H9 (cell line): ENCODE measurements around the gene TPPP2. TPM values are rescaled to one million over a fixed set of nuclear protein-coding genes. Genes with fewer than 3 reads are reported as not detected.

Source experiments
- DNase-seq: peaks from one replicate; pipeline ENCODE4 v3.0.0-alpha.2; 2017
- H2AFZ ChIP-seq: one replicate; pipeline ENCODE4 v1.6.1; 2013; ENCODE audit warnings: mild to moderate bottlenecking, low read length, control low read depth, moderate library complexity
- H2AK5ac ChIP-seq: 2 replicates; pipeline ENCODE4 v1.6.1; 2013; ENCODE audit warnings: low read length, control low read depth, mixed read lengths; ENCODE audit not compliant: insufficient read length
- H2BK120ac ChIP-seq: one replicate; pipeline ENCODE4 v1.6.1; 2013; ENCODE audit warnings: low read depth, mild to moderate bottlenecking, low read length, control low read depth, inconsistent platforms; ENCODE audit not compliant: poor library complexity, severe bottlenecking
- H2BK12ac ChIP-seq: 2 replicates; pipeline ENCODE4 v1.6.1; 2013; ENCODE audit warnings: low read length, control low read depth, mixed read lengths, low read depth; ENCODE audit not compliant: insufficient read length
- H2BK15ac ChIP-seq: 2 replicates; pipeline ENCODE4 v1.6.1; 2013; ENCODE audit warnings: low read depth, low read length, control low read depth
- H2BK20ac ChIP-seq: one replicate; pipeline ENCODE4 v1.6.1; 2013; ENCODE audit warnings: low read depth, mild to moderate bottlenecking, low read length, control low read depth, inconsistent platforms; ENCODE audit not compliant: poor library complexity, severe bottlenecking
- H2BK5ac ChIP-seq: 2 replicates; pipeline ENCODE4 v1.6.1; 2013; ENCODE audit warnings: low read length, control low read depth, mixed read lengths; ENCODE audit not compliant: insufficient read length
- H3K14ac ChIP-seq: 2 replicates; pipeline ENCODE4 v1.6.1; 2013; ENCODE audit warnings: low read length, control low read depth; ENCODE audit not compliant: insufficient read depth
- H3K18ac ChIP-seq: 2 replicates; pipeline ENCODE4 v1.6.1; 2013; ENCODE audit warnings: low read depth, mild to moderate bottlenecking, mixed read lengths, low read length, control low read depth; ENCODE audit not compliant: insufficient read length
- H3K23ac ChIP-seq: 2 replicates; pipeline ENCODE4 v1.6.1; 2013; ENCODE audit warnings: low read length, control low read depth, mixed read lengths, low read depth; ENCODE audit not compliant: insufficient read length
- H3K23me2 ChIP-seq: 2 replicates; pipeline ENCODE4 v1.6.1; 2013; ENCODE audit warnings: low read depth, mild to moderate bottlenecking, mixed read lengths, low read length, control low read depth; ENCODE audit not compliant: insufficient read length, poor library complexity, severe bottlenecking
- H3K27ac ChIP-seq: 2 replicates; pipeline ENCODE4 v1.5.1; 2013; ENCODE audit warnings: low read length, control low read depth, mixed read lengths, low read depth; ENCODE audit not compliant: insufficient read length
- H3K27me3 ChIP-seq: 2 replicates; pipeline ENCODE4 v1.6.1; 2013; ENCODE audit warnings: low read length, control low read depth, inconsistent platforms; ENCODE audit not compliant: insufficient read depth
- H3K4ac ChIP-seq: 2 replicates; pipeline ENCODE4 v1.6.1; 2013; ENCODE audit warnings: low read depth, mild to moderate bottlenecking, control low read depth, inconsistent platforms, low read length, moderate library complexity
- H3K4me1 ChIP-seq: 2 replicates; pipeline ENCODE4 v1.6.1; 2013; ENCODE audit warnings: low read length, control low read depth, inconsistent platforms; ENCODE audit not compliant: insufficient read depth
- H3K4me2 ChIP-seq: 2 replicates; pipeline ENCODE4 v1.6.1; 2013; ENCODE audit warnings: low read length, control low read depth, mixed read lengths; ENCODE audit not compliant: insufficient read length, insufficient read depth
- H3K56ac ChIP-seq: 2 replicates; pipeline ENCODE4 v1.6.1; 2013; ENCODE audit warnings: low read depth, mild to moderate bottlenecking, mixed read lengths, low read length, control low read depth; ENCODE audit not compliant: insufficient read length
- H3K79me1 ChIP-seq: 2 replicates; pipeline ENCODE4 v1.6.1; 2013; ENCODE audit warnings: low read depth, mild to moderate bottlenecking, moderate library complexity, low read length, control low read depth, inconsistent platforms; ENCODE audit not compliant: insufficient read depth, poor library complexity, severe bottlenecking
- H3K79me2 ChIP-seq: 2 replicates; pipeline ENCODE4 v1.6.1; 2013; ENCODE audit warnings: low read length, control low read depth, inconsistent platforms; ENCODE audit not compliant: insufficient read depth
- H3K9ac ChIP-seq: 2 replicates; pipeline ENCODE4 v1.6.1; 2013; ENCODE audit warnings: low read length, control low read depth, mixed read lengths; ENCODE audit not compliant: insufficient read length; ENCODE audit errors: extremely low read depth
- H3K9me3 ChIP-seq: one replicate; pipeline ENCODE4 v1.6.1; 2013; ENCODE audit warnings: low read depth, low read length, inconsistent platforms; ENCODE audit not compliant: control insufficient read depth
- H3T11ph ChIP-seq: one replicate; pipeline ENCODE4 v1.6.1; 2013; ENCODE audit warnings: mild to moderate bottlenecking, low read length, control low read depth, inconsistent platforms
- H4K20me1 ChIP-seq: one replicate; pipeline ENCODE4 v1.6.1; 2013; ENCODE audit not compliant: control insufficient read depth, insufficient read length, insufficient read depth
- H4K5ac ChIP-seq: 2 replicates; pipeline ENCODE4 v1.6.1; 2013; ENCODE audit warnings: low read depth, mild to moderate bottlenecking, mixed read lengths, low read length, control low read depth; ENCODE audit not compliant: insufficient read length
- H4K8ac ChIP-seq: replicated peaks from 2 replicates; pipeline ENCODE4 v1.6.1; 2013; ENCODE audit warnings: low read length, control low read depth, mixed read lengths, low read depth; ENCODE audit not compliant: insufficient read length
- H4K91ac ChIP-seq: 2 replicates; pipeline ENCODE4 v1.6.1; 2013; ENCODE audit warnings: low read depth, mild to moderate bottlenecking, moderate library complexity, mixed read lengths, low read length, control low read depth; ENCODE audit not compliant: insufficient read length
- H3K27ac Mint-ChIP-seq, 3 experiments: 2 replicates in 2 of 3; 3 replicates in 1 of 3; pipeline ENCODE4 v1.8.0; 2020 to 2021; ENCODE audit warnings: mixed read lengths in 3 of 3, mild to moderate bottlenecking in 1 of 3, moderate library complexity in 1 of 3
- H3K27me3 Mint-ChIP-seq: 2 replicates; pipeline ENCODE4 v1.8.0; 2021; ENCODE audit warnings: low read depth, mild to moderate bottlenecking, moderate library complexity, mixed read lengths
- H3K36me3 Mint-ChIP-seq, 3 experiments: 2 replicates in 2 of 3; 3 replicates in 1 of 3; pipeline ENCODE4 v1.8.0; 2020 to 2021; ENCODE audit warnings: low read depth in 3 of 3, mixed read lengths in 3 of 3; ENCODE audit not compliant: insufficient read depth in 1 of 3
- H3K4me1 Mint-ChIP-seq, 2 experiments: 2 replicates each; pipeline ENCODE4 v1.8.0; 2020; ENCODE audit warnings: mixed read lengths in 2 of 2
- H3K4me3 Mint-ChIP-seq, 2 experiments: 2 replicates in 1 of 2; 3 replicates in 1 of 2; pipeline ENCODE4 v1.8.0; 2020 to 2021; ENCODE audit warnings: mild to moderate bottlenecking in 2 of 2, mixed read lengths in 2 of 2, moderate library complexity in 1 of 2
- H3K9me3 Mint-ChIP-seq, 2 experiments: 2 replicates in 1 of 2; 3 replicates in 1 of 2; pipeline ENCODE4 v1.8.0; 2020; ENCODE audit warnings: mild to moderate bottlenecking in 2 of 2, mixed read lengths in 2 of 2, moderate library complexity in 1 of 2
- WGBS: extraction: QIAGEN DNeasy Blood & Tissue Kit; methylation state at CpG from one replicate; pipeline ENCODE4 v1.1.7; 2013; ENCODE audit warnings: missing lambda C conversion rate, low lambda C conversion rate, mixed read lengths; ENCODE audit not compliant: insufficient read length; ENCODE audit errors: extremely low coverage; 5-methylcytosine and 5-hydroxymethylcytosine counted together
- microRNA-seq: library from miRNA; unstranded; fragments of <30 nt; microRNA quantifications from one replicate; pipeline ENCODE4, GENCODE V29; 2020; ENCODE audit warnings: borderline microRNAs expressed
- total RNA-seq: library from RNA; stranded (reverse); gene quantifications from 2 replicates; pipeline ENCODE4 v1.2.1, GENCODE V29; 2021
- TF ChIP-seq, protein P1 (sequence below): fragments of 200-600 bp; sonication (generic); conservative IDR thresholded peaks from 3 replicates; pipeline ENCODE4 v1.8.0; 2021; ENCODE audit warnings: antibody characterized with exemption, mild to moderate bottlenecking

The TPPP2 gene
- total RNA-seq, 1 experiment from 2014 or later = not detected

DNA sequence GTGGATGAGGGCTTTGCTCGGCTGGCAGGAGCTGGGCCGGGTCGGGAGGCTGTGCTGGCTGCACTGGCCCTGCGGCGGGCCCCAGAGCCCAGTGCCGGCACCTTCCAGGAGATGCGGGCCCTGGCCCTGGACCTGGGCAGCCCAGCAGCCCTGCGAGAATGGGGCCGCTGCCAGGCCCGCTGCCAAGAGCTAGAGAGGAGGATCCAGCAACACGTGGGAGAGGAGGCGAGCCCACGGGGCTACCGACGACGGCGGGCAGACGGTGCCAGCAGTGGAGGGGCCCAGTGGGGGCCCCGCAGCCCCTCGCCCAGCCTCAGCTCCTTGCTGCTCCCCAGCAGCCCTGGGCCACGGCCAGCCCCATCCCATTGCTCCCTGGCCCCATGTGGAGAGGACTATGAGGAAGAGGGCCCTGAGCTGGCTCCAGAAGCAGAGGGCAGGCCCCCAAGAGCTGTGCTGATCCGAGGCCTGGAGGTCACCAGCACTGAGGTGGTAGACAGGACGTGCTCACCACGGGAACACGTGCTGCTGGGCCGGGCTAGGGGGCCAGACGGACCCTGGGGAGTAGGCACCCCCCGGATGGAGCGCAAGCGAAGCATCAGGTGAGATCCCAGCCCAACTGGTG lies 51.6 kb downstream of the TPPP2 start:
- no CpG with 5 or more reads among the region's 30 CpGs for WGBS
- H3K4me1 Mint-ChIP-seq = peaks cover under 1 to 2% of the 10 kb centered on the region in 2 experiments; a peak in 1 of 4 replicates
- Histone ChIP-seq H4K91ac (no peak overlapping the region), H3K9me3 (no peaks in the 10 kb centered on the region), H2AFZ (no peak overlapping the region), H2AK5ac (no peak overlapping the region), H3K27ac (no peak overlapping the region), H2BK15ac (no peak overlapping the region), H3K27me3 (no peaks in the 10 kb centered on the region), H3K23me2 (no peaks in the 10 kb centered on the region), H4K5ac (no peak overlapping the region), H2BK12ac (no peak overlapping the region), H3K4me2 (no peak overlapping the region), H3K18ac (no peak overlapping the region), H4K8ac (no peak overlapping the region), H3K9ac (no peak overlapping the region), H3K4ac (no peak overlapping the region), H2BK5ac (no peak overlapping the region), H3K79me1 (no peaks in the 10 kb centered on the region), H4K20me1 (no peaks in the 10 kb centered on the region), H2BK20ac (no peak overlapping the region), H3K4me1 (no peaks in the 10 kb centered on the region), H3K14ac (no peak overlapping the region), H3T11ph (no peak overlapping the region), H3K56ac (no peak overlapping the region), H2BK120ac (no peak overlapping the region), H3K23ac (no peak overlapping the region), H3K79me2 (no peaks in the 10 kb centered on the region)
- DNase-seq = no peak
- H3K9me3 Mint-ChIP-seq = no peaks in the 10 kb centered on the region; a peak in 1 of 5 replicates
- TF ChIP-seq, protein P1, sequence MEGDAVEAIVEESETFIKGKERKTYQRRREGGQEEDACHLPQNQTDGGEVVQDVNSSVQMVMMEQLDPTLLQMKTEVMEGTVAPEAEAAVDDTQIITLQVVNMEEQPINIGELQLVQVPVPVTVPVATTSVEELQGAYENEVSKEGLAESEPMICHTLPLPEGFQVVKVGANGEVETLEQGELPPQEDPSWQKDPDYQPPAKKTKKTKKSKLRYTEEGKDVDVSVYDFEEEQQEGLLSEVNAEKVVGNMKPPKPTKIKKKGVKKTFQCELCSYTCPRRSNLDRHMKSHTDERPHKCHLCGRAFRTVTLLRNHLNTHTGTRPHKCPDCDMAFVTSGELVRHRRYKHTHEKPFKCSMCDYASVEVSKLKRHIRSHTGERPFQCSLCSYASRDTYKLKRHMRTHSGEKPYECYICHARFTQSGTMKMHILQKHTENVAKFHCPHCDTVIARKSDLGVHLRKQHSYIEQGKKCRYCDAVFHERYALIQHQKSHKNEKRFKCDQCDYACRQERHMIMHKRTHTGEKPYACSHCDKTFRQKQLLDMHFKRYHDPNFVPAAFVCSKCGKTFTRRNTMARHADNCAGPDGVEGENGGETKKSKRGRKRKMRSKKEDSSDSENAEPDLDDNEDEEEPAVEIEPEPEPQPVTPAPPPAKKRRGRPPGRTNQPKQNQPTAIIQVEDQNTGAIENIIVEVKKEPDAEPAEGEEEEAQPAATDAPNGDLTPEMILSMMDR = no peak
- H3K27ac Mint-ChIP-seq = peak overlapping the region in 1 of 3 experiments; percentile 73; a peak in 1 of 7 replicates
- no peaks in the 10 kb centered on the region for H3K27me3 Mint-ChIP-seq
- H3K4me3 Mint-ChIP-seq = no peak overlapping the region
- H3K36me3 Mint-ChIP-seq = peaks cover 60 to 94% (median 88%) of the 10 kb centered on the region in 3 experiments

Small RNA genes within 50 kb of the gene (microRNA-seq; reads per million reads assigned to microRNA genes)
- not detected for gene MIR6717

Other genes starting within 250 kb of the TPPP2 start
- not detected in 2 replicates for gene RNASE6, start 248.9 kb upstream of the TPPP2 start, total RNA-seq
- 1.2 and 1.6 TPM in 2 replicates for gene RNASE1, start 227.4 kb upstream of the TPPP2 start, total RNA-seq
- not detected in 2 replicates for gene RNASE3, start 138.8 kb upstream of the TPPP2 start, total RNA-seq
- not detected in 2 replicates for gene RNASE2, start 74.7 kb upstream of the TPPP2 start, total RNA-seq
- gene METTL17, start 40.2 kb upstream of the TPPP2 start, total RNA-seq = 77.9 and 81.4 TPM in 2 replicates
- not detected in 2 replicates for gene SLC39A2, start 30.9 kb upstream of the TPPP2 start, total RNA-seq
- 18.1 and 20.6 TPM in 2 replicates for gene NDRG2, start 5.2 kb upstream of the TPPP2 start, total RNA-seq
- gene RNASE13, start 4.6 kb downstream of the TPPP2 start, total RNA-seq = not detected in 2 replicates
- gene RNASE7, start 12.1 kb downstream of the TPPP2 start, total RNA-seq = not detected in 2 replicates
- not detected in 2 replicates for gene RNASE8, start 27.6 kb downstream of the TPPP2 start, total RNA-seq
- 71.1 and 71.4 TPM in 2 replicates for gene ARHGEF40, start 40.1 kb downstream of the TPPP2 start, total RNA-seq
- gene ZNF219, start 68.4 kb downstream of the TPPP2 start, total RNA-seq = 84.5 and 87.6 TPM in 2 replicates
- gene TMEM253, start 70.8 kb downstream of the TPPP2 start, total RNA-seq = 1.9 and 2.2 TPM in 2 replicates
- gene OR5AU1, start 125.8 kb downstream of the TPPP2 start, total RNA-seq = not detected in 2 replicates
- gene HNRNPC, start 239.2 kb downstream of the TPPP2 start, total RNA-seq = 1,044 and 1,062 TPM in 2 replicates
- 0.07 and 0.59 TPM in 2 replicates for gene RPGRIP1, start 249.9 kb downstream of the TPPP2 start, total RNA-seq